ENCODE results near the gene ACTN3.

DNA sequence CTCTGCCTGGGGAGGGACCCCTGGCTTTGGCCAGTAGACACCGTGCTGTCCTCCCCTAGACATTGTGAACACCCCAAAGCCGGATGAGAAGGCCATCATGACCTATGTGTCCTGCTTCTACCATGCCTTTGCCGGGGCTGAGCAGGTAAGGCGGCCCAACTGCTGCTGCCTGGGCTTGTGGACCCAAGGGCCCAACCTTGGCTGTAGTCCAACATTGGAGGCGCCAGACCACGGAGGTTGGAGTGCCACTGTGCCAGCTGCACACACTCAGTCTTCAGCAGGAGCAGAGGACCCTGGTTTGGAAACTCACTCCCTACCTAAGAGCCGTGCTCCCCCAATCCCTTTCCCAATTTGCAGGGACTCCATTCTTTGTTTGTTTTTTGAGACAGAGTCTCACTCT, 9.4 kb downstream of the ACTN3 start:
- no peak for TF ChIP-seq POLR2A (IDR thresholded peaks at IDR 0.05)
- TF ChIP-seq, protein P1, sequence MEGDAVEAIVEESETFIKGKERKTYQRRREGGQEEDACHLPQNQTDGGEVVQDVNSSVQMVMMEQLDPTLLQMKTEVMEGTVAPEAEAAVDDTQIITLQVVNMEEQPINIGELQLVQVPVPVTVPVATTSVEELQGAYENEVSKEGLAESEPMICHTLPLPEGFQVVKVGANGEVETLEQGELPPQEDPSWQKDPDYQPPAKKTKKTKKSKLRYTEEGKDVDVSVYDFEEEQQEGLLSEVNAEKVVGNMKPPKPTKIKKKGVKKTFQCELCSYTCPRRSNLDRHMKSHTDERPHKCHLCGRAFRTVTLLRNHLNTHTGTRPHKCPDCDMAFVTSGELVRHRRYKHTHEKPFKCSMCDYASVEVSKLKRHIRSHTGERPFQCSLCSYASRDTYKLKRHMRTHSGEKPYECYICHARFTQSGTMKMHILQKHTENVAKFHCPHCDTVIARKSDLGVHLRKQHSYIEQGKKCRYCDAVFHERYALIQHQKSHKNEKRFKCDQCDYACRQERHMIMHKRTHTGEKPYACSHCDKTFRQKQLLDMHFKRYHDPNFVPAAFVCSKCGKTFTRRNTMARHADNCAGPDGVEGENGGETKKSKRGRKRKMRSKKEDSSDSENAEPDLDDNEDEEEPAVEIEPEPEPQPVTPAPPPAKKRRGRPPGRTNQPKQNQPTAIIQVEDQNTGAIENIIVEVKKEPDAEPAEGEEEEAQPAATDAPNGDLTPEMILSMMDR (IDR thresholded peaks at IDR 0.05) = no peak
